ENCODE results near the gene STMN3.
"Not testable (repeated sequence)": the region's sequence is repeated elsewhere in the genome, so short reads cannot be mapped to it uniquely, and the experiment has no call there.

The STMN3 gene

DNA sequence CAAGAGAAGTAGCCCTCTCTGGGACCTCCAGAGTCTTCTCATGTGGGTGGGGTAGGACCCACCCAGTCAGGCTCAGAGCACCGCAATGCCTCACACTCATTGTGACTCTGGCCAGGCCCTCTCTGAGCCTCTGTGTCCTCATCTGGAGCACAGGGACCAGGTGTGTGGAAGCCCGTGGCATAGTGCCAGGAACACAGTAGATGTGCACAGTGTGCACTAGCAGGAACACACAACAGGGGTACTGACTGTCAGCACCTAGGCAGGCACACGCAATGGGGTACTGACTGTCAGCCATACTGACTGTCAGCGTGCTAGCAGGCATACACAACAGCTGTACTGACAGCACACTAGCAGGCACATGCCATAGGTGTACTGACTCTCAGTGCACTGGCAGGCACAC lies 2.0 kb upstream of the STMN3 start:
- no peak for DNase-seq

- no peak for DNase-seq
Observed at GRCh38 chr20:63653974-63654668, 897 bp upstream of the STMN3 start.

GRCh38 chr20:63652192-63652980 lies 838 bp downstream of the STMN3 start:
- DNase-seq: peak; percentile 44

- no peak for DNase-seq
Observed at GRCh38 chr20:63651942-63652191, 1.4 kb downstream of the STMN3 start.

DNA sequence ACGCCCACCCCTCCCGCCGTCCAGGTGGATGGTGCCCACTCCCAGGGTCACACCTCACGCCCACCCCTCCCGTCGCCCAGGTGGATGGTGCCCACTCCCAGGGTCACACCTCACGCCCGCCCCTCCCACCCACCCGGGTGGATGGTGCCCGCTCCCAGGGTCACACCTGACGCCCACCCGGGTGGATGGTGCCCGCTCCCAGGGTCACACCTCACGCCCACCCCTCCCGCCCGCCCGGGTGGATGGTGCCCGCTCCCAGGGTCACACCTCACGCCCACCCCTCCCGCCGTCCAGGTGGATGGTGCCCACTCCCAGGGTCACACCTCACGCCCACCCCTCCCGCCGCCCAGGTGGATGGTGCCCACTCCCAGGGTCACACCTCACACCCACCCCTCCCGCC lies 2.7 kb downstream of the STMN3 start:
- DNase-seq: not testable (repeated sequence)

GRCh38 chr20:63648895-63649589 lies 4.2 kb downstream of the STMN3 start:
- DNase-seq: no peak

DNA sequence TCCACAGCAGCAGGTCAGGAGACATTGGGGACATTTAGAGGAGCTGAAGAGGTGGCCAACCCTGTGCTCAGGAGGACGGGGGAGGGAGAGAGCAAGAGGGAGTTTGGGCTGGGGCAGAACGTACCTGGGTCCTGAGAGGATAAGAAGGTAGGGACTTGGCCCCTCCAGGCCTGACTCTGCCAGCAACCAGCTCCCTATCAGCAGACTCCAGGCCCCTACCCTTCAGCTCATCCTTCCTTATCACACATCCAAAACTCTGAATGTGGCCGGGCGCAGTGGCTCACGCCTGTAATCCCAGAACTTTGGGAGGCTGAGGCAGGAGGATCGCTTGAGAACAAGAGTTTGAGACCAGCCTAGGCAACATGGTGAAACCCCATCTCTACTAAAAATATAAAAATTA lies 5.0 kb downstream of the STMN3 start:
- no peak for DNase-seq

DNA sequence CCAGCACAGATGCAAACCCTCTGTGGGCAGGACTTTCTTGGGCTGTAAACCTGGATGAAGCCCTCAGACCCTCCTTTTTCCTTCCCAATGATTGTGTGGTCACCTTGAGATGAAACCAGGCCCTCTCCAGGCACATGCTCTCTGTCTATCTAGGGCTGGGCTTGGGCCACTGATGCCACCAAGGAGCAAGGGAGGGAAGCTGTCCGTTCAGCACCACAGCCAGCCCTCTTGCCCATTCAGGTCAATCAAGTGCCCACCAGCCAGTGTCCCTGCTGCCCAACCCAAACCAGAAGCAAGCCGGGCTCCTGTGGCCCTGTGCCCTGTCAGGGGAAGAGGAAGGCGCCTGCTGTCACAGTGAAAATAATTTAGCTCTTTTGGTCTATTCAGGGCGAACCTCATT lies 8.0 kb downstream of the STMN3 start:
- DNase-seq: no peak

DNA sequence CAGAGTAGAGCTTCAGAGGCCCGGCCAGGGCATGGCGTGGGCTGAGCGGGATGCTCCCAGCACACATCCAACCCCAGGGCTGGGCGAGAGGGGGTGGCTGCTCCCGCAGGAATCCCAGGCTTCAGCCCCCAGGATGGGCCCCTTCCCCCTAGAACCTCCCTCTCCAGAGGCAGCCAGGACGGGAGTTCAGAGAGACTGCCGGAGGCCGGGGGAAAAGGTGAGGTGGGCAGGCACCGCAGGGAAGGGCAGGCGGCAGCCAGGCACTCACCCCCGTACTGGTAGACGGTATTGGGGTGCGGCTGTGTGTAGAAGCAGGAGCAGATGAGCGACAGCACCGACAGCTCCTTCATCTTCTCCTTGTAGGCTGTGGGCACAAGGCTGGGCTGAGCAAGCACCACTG lies 9.3 kb downstream of the STMN3 start:
- DNase-seq: no peak

- DNase-seq: no peak
Observed at GRCh38 chr20:63643499-63643898, 9.7 kb downstream of the STMN3 start.

- no peak for DNase-seq
Observed at GRCh38 chr20:63642527-63643247, 10.5 kb downstream of the STMN3 start.

DNA sequence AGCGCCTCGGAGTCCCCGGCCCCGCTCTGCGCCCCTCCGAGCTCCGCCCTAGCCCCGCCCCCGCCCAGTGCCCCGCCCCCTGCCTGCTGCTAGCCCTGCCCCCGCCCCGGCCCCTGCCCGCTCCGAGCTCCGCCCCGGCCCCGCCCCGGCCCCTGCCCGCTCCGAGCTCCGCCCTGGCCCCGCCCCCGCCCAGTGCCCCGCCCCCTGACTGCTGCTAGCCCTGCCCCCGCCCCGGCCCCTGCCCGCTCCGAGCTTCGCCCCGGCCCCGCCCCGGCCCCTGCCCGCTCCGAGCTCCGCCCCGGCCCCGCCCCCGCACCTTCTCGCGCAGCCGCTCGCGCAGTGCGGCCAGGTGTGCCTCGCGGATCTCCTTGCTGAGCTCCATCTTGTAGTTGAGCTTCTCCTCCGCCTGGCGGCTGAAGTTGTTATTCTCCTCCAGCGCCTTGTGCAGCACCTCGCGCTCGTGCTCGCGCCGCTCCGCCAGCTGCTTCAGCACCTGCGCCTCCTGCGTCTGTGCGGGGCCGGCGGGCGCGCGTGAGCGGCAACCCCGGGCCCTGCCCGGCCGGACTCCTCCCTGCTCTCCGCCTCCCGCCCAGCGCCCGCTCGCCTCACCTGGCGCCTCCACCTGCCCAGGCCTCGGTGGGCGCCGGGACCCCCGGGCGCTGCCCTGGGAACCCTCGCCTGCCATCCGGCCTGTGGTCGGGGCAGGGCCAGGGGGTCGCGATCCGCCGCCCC lies 11.3 kb downstream of the STMN3 start:
- DNase-seq: peak; percentile 94

- peak; percentile 40 for DNase-seq
Observed at GRCh38 chr20:63641146-63641791, 12.0 kb downstream of the STMN3 start.

GRCh38 chr20:63640686-63641085 lies 12.5 kb downstream of the STMN3 start:
- not testable (repeated sequence) for DNase-seq

DNA sequence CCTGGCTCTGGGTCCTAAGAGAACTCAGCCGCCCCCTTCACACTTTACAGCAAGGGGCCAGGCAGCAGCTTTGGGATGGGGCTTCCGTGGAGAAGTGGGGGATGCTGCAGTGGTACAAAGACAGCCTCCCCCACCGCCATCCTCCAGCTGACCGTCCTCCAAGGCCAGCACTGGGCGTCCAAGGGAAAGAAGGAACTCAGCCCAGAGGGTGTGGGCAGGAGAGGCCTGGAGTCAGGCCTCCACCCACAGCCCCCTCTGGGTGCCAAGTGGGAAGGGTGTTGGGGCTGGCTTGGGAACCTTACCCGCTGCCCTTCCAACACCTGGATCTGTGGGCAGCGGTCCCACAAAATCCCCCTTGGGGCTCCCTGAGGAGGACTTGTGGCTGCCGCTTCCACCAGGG lies 13.1 kb downstream of the STMN3 start:
- DNase-seq: no peak

DNA sequence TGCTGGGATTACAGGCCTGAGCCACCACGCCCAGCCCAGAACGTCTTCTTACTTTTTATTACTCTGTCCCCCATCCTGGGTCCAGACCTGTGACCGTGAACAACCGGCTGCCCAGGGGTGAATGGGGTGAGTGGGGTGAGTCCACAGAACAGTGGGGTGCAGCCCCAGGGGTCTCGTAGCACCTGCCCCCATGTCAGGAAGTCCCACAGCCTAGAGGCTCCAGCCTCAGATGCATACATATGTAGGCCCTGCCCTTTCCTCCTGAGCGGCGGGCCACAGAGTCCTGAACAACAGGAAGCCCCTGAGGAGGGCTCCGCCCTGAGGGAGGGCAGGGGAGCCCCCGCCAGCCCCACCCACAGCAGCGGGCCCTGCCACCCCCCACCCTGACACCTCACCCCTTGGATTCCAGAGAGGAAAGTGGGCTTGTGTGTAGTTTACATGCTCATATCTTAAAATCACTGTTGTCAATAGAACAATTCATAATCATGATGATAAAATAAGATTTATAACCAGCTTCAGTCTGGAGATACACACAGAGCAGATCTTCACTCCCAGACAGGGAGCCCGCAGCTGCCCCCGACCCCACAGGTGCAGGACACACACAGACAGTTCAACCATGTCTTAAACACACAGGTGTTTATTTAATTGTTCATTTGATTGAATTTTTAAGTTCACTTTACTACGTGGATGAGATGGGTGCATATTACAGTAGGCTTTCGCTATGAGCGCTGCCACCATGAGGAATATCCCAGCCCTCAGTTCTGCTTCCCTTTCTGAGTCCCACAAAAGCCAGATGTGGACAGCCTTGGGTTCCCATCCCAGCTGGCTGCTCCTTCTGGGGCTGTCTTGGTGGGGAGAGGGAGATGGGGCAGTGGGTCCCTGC lies 13.9 kb downstream of the STMN3 start:
- DNase-seq: peak; percentile 71

DNA sequence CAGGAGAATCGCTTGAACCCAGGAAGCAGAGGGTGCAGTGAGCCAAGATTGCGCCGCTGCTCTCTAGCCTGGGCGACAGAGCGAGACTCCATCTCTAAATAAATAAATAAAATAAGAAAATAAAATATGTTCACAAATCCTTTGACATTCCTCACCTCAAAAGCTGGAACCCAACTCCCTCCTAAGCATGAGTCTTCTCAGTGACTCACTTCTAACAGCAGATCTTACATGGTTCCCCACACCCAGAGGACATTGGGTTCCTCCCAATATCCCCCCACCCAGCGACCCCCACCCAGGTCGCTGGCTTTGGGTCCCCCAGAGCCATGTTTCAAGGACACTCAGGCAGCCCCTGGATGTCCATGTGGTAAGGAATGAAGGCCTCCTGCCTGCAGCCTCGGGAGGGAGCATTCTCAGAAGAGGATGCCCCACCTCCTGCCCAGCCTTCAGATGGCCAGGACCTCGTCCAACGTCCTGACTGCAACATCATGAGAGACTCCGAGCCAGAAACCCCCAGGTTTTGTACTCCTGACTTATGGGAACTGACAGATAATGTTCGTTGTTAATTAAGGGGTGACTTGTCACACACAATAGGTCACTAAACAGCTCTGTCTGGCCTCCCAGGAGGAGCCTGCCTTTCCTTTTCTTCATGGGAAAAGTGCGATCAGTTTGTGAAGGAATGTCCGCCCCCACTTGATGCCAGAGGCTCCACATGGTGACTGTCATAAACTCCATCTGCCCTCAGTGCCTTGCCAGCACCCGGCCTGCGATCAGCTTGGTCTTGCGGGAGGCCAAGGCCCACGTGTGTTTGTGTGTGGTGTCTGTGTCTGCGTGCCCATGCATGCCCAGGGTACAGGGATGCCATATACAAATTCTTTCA lies 16.2 kb downstream of the STMN3 start:
- no peak for DNase-seq

GRCh38 chr20:63635431-63636141 lies 17.6 kb downstream of the STMN3 start:
- DNase-seq: peak; percentile 74

- no peak for DNase-seq
Observed at GRCh38 chr20:63633732-63634131, 19.5 kb downstream of the STMN3 start.

Measured in effector CD4-positive, alpha-beta T cell (primary cell).